Adrenal gland (tissue), 5 donors: Measurements from ENCODE around the gene PITPNB.

Experiments used
- CTCF ChIP-seq, 6 experiments: fragments of 450-650 bp in 4 of 6; fragments of 200-600 bp in 2 of 6; sonication (generic) in 1 of 6; IDR thresholded peaks; 1 replicate in 5 of 6; 2 replicates in 1 of 6; pipeline versions ENCODE4 v1.5.1 to v1.8.0; 2016 to 2021; ENCODE audit warnings: antibody characterized with exemption in 6 of 6, mild to moderate bottlenecking in 2 of 6, moderate library complexity in 1 of 6
- POLR2A ChIP-seq, 2 donors: fragments of 450-650 bp; IDR thresholded peaks; one replicate each; pipeline ENCODE4 v1.6.1; 2017; ENCODE audit warnings: antibody characterized with exemption in 2 of 2, mild to moderate bottlenecking in 2 of 2, moderate library complexity in 1 of 2
- donor health status: DM: no; HTN: no; CAD: no.

- TF ChIP-seq CTCF (IDR thresholded peaks at IDR 0.05) (no peak), POLR2A (IDR thresholded peaks at IDR 0.05) (no peak)
Observed at GRCh38 chr22:27896245-27896644, 22.8 kb downstream of the PITPNB start.
